ENCODE measurements around the gene KANSL1.

The KANSL1 gene

GRCh38 chr17:46166692-46167249, 26.5 kb downstream of the KANSL1 start:
- DNase-seq (ENCODE audit: low spot score) = no peak

GRCh38 chr17:46163929-46164594, 29.2 kb downstream of the KANSL1 start:
- DNase-seq (ENCODE audit: low spot score) = no peak

- DNase-seq (ENCODE audit: low spot score) = no peak
Observed at GRCh38 chr17:46163316-46163715, 29.9 kb downstream of the KANSL1 start.

- no peak for DNase-seq (ENCODE audit: low spot score)
Observed at GRCh38 chr17:46162866-46163265, 30.4 kb downstream of the KANSL1 start.

- no peak for DNase-seq (ENCODE audit: low spot score)
Observed at GRCh38 chr17:46160169-46160568, 33.1 kb downstream of the KANSL1 start.

GRCh38 chr17:46159686-46160085, 33.5 kb downstream of the KANSL1 start:
- no peak for DNase-seq (ENCODE audit: low spot score)

GRCh38 chr17:46158323-46159296, 34.6 kb downstream of the KANSL1 start:
- DNase-seq (ENCODE audit: low spot score) = no peak

GRCh38 chr17:46157443-46158062, 35.7 kb downstream of the KANSL1 start:
- DNase-seq (ENCODE audit: low spot score) = no peak

- no peak for DNase-seq (ENCODE audit: low spot score)
Observed at GRCh38 chr17:46154151-46154816, 38.9 kb downstream of the KANSL1 start.

GRCh38 chr17:46152423-46152822, 40.8 kb downstream of the KANSL1 start:
- DNase-seq (ENCODE audit: low spot score) = no peak

- DNase-seq (ENCODE audit: low spot score) = no peak
Observed at GRCh38 chr17:46151762-46152161, 41.5 kb downstream of the KANSL1 start.

- DNase-seq (ENCODE audit: low spot score) = no peak
Observed at GRCh38 chr17:46150216-46150963, 42.8 kb downstream of the KANSL1 start.

- no peak for DNase-seq (ENCODE audit: low spot score)
Observed at GRCh38 chr17:46148247-46148646, 45.0 kb downstream of the KANSL1 start.

- DNase-seq (ENCODE audit: low spot score) = no peak
Observed at GRCh38 chr17:46147296-46147695, 45.9 kb downstream of the KANSL1 start.

- DNase-seq (ENCODE audit: low spot score) = no peak
Observed at GRCh38 chr17:46144246-46144645, 49.0 kb downstream of the KANSL1 start.

GRCh38 chr17:46143827-46144236, 49.4 kb downstream of the KANSL1 start:
- no peak for DNase-seq (ENCODE audit: low spot score)

GRCh38 chr17:46141645-46142044, 51.6 kb downstream of the KANSL1 start:
- no peak for DNase-seq (ENCODE audit: low spot score)

- DNase-seq (ENCODE audit: low spot score) = no peak
Observed at GRCh38 chr17:46140645-46141197, 52.5 kb downstream of the KANSL1 start.

GRCh38 chr17:46139432-46140210, 53.6 kb downstream of the KANSL1 start:
- no peak for DNase-seq (ENCODE audit: low spot score)

GRCh38 chr17:46138473-46138872, 54.8 kb downstream of the KANSL1 start:
- no peak for DNase-seq (ENCODE audit: low spot score)
